NCI-H774 (cell line): ENCODE results near the gene CAPNS1.

Experiments used
- DNase-seq: peaks from one replicate; lab custom pipeline; 2025; lab: John Stamatoyannopoulos, UW

The CAPNS1 gene

DNA sequence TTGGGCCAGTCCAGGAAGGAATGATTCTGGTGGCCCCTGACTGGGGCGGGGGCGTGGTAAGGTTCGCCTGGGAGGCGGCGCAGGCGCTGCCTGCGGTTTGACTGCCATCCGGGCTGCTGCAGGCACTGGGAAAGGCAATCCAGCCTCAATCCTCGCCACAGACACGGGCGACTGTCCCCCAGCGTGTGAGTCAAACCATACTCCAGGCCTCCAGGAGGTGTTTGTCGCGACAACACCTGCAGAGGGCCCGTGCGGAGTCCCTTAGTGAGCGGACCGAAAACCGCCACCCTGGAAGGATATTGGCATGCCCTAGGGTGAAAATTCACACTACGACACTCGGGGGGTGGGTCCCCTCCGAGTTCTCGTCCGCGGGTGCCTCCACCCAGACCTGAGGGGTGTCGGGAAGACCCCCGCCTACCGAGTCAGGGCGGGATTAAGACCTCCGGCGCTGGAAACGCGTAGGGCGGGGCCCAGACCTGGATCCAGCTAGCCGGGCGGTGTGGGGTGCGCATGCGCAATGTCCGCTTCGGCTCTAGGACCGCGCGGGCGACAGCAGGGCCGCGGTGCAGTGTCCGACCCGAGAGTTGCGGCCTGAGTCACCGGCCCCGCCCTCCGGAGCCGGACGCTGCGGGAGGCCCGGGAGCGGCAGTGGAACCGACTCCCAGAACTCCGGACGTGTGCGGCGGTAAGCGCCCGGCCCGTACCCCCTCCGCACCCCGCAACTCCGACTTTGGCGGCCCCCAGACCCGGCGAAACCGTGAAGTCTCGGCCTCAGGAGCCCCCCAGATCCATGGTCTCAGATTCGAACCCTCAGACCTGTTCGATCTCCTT is at the start of gene CAPNS1:
CAPNS1 (plus strand) TSS at position 594 of the 831 bp plus-strand sequence. CDS start 946 bp downstream, outside the sequence.
- peak; percentile 94 for DNase-seq

DNA sequence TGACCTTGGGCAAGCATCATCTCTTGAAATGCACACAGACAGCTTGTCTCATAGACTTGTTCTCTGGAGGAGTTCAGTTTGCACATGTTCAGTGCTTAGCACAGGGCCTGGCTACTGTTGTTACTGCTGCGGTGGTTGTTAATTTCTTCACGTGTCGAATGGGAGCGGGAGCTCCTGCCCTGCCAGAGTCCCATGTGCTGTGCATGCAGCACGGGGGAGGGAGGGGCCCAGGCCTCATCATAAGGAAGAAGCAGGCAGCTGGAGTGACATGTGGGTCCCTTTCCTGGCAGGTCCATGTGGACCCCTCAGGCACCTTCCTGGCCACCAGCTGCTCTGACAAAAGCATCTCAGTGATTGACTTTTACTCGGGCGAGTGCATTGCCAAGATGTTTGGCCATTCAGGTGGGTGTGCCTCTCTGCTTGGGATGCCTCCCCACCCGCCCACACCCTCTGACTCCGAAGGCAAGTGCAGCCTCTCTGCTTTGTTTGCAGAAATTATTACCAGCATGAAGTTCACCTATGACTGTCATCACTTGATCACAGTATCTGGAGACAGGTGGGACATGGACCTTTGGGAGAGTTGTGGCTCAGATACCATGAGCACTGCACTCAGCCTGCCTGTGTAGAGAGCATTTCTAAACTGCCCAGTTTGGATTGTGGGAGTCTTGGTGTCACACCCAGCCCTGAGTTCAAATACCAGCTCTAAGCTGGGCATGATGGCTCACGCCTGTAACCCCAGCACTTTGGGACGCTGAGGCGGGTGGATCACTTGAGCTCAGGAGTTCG is 48.8 kb upstream of the CAPNS1 start:
- no peak for DNase-seq

DNA sequence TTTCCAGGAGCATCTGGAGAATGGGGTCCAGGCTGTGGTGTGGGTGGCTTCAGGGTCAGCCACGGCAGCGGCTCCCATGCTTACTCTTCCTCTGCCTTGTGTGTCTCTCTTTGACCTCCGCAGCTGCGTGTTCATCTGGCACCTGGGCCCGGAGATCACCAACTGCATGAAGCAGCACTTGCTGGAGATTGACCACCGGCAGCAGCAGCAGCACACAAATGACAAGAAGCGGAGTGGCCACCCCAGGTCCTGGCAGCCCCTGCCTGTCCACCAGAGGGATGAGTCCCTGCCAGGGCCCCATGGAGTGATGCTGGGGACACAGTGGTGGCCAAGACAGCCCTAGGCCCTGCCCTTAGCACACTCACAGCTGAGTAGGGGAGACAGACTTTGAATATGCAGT is 47.3 kb upstream of the CAPNS1 start:
- no peak for DNase-seq

DNA sequence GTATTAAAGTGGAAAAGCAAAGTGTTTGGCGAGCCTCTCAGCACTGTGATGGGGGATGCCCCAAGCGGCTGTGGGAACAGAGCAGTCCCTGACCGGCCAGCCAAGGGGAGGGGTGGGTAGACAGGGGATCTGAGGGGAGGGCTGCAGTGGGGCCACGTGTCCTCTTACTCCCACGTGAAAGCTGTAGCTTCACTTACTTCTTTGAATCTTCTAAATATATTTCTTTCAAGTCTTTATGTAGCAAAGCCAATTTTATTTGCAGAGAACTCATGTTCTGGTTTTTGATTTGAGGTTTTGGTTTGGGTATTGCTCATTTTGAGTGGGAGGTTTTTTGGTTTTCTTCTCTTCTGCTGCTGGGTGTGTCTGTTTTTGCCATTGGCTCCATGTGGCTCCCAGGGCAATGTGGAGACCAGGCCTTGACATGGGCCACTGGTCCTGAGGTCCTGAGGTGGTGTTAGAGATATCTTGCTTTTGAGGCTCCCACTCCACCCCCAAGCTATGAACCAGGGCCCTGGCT is 46.7 kb upstream of the CAPNS1 start:
- DNase-seq: no peak

DNA sequence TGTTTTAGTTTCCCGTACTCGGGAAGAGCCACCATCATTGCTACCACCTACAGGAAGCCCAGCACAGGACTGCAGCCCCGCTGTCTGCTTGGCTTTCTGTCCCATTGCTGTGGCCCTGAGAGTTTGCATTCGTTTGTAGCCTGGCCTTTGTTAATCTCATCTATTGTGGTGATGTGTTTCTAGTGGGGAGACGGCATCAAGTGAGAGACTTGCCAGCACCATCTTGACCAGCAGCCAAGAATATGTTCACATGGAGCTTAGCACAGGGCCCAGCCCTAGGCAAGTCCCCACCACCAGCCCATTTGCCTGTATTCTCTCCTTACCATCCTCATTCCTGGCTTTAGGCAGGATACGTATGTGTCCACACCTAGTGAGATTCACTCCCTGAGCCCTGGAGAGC is 46.2 kb upstream of the CAPNS1 start:
- no peak for DNase-seq

DNA sequence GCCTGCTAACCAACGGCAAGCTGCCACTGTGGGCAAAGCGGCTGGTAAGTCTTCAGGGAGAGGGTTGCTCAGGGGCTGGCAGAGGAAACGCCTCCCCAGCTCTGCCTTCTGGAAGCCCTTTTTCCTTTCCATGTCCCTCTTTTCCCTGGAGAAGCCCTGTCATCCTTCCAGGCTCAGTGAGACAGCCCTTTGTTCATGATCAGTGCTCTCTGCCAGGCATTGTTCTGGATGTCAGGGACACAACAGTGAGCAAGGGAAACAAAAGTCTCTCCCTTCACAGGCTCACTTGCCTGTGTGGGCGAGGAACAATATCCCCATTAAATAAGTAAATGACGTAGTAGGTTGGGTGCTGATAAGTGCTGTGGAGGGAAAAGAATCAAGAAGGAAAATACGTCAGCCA is 42.8 kb upstream of the CAPNS1 start:
- DNase-seq: no peak

DNA sequence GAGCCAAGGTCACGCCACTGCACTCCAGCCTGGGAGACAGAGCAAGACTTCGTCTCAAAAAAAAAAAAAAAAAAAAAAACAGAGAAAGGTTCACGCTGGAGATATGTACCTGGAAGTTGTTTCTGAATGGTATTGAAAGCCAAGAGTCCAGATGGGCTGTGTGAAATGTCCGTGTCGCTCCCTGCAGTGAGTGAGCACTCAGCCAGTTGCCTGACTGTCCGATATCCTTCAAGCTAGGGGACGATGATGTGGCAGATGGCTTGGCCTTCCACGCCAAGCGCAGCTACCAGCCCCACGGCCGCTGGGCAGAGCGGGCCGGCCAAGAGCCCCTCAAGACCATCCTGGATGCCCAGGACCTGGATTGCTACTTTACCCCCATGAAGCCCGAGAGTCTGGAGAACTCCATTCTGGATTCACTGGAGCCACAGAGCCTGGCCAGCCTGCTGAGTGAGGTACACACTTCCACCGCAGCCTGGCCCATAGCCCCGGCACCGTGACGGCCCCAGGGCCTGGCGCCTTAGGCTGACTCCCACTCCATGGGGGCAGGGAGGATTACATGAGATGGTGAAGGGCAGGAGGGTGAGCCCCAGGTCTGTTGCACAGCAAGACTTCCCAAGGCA is 40.6 kb upstream of the CAPNS1 start:
- DNase-seq: no peak

DNA sequence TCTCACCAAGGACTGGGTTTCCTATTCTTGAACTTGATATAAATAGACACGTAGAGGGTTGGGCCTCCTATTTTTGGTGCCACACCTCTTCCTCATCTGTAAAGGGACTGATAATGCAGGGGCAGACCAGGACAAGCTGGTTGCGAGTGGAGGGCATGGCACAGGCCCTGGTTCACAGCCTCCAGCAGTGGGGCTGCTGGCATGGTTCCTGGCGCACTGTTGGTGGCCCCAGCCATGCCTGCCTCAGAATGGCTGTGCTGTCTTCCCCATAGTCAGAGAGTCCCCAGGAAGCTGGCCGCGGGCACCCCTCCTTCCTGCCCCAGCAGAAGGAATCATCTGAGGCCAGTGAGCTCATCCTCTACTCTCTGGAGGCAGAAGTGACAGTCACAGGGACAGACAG is 39.4 kb upstream of the CAPNS1 start:
- DNase-seq: no peak

DNA sequence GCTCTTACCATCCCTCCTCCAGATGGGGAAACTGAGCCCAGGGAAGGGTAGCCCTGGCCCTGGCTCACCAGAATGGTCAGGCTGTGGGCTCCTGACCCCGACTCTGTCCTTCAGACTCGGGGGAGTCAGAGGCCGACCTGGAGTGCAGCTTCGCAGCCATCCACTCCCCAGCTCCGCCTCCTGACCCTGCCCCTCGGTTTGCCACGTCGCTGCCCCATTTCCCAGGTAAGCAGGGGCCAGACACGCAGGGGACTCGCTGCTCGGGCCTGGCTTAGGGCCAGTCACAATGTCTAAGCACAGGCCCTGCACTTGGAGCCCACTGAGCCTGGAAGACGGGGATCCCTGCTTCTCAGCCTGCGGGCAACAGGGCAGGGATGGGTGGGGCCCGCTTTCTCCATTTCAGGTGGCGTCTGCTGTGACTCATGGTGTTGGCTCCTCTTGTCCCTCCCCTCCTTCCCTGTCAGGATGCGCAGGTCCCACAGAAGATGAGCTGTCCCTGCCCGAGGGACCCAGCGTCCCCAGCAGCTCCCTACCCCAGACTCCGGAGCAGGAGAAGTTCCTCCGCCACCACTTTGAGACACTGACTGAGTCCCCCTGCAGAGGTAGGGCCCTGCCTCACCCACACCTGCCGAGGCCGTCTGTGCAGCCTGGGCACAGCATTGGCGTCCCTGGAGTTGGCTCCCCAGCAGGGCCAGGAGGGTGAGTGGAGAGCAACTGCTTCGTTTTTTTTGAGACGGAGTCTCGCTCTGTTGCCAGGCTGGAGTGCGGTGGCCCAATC is 38.1 kb upstream of the CAPNS1 start:
- no peak for DNase-seq

DNA sequence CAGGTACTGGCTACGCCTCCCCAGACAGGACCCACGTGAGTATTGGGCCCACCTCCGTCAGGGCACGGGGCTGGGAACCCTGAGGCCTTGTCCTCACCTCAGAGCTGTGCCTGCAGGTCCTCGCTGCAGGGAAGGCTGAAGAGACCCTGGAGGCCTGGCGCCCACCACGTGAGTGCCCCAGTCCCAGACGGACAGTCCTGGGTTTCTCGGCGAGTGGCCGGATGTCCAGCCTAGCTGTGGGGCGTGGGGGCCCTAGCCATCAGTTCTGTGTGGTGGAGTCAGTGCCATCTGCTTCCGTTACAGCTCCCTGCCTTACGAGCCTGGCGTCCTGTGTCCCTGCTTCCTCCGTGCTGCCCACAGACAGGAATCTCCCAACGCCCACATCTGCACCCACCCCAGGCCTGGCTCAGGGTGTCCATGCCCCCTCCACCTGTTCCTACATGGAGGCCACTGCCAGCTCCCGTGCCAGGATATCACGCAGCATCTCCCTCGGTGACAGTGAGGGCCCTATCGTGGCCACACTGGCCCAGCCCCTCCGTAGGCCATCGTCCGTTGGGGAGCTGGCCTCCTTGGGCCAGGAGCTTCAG is 36.7 kb upstream of the CAPNS1 start:
- DNase-seq: no peak

DNA sequence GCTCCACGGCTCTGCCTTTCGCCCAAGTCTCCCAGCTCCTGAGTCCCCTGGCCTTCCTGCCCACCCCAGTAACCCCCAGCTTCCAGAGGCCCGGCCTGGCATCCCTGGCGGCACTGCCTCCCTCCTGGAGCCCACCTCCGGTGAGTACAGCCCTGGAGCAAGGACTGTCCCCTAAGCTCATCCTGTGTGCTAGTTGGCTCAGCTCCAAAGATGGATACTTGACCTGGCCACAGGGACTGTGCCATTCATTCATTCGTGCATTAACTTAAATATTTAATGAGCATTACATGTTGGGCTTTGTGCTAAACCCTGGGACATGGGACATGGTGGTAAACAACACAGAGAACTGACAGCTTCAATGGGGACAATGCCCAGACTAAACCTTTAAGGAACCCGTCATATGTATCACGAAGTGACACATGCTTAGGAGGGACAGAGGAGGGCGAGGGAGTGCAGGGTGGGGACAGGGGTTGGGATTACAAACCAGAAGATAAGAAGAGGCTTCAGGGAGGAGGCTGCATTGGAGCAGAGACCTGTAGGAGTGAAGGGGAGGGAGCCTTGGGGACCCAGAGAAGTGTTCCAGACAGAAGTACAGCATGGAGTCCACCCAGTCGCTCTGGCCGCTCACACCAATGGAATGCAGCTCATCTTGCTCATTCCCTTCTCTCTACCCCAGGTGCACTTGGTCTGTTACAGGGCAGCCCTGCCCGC is 35.9 kb upstream of the CAPNS1 start:
- no peak for DNase-seq

DNA sequence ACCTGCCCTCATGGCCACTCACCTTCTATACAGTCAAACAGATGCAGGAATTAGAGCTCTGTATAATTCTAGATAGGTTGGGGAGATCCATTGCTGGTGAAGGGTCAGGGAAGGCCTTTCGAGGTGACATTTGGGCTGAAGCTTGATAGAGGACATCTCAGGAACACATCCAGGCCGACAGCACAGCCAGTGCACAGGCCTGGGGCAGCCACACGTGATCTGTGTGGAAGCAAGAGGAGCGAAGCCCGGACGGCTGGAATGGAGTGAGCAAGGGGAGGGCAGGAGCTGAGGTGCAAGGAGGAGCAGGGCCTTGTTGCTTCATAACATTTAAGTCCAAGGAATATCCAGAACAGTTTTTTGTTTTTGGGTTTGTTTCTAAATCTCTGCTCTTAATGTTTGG is 33.4 kb upstream of the CAPNS1 start:
- no peak for DNase-seq

DNA sequence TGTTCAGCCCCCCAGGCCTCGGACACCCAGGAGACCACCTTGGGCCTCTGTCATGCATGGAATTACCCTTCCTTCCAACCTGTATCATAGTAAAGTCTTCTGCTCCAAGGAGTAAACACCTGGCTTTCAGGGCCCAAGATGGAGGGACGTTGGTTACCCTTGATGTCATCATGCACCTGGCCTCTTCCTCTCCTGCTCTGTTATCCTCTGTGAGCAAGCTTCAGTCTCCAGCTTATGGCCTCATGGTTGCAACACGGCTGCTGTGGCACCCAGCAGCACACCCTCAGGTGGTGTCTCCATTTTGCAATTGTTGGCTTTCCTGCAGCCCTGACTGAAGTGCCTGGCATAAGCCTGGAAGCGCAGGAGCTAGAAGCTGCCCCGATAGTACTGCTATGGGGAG is 32.9 kb upstream of the CAPNS1 start:
- DNase-seq: no peak

DNA sequence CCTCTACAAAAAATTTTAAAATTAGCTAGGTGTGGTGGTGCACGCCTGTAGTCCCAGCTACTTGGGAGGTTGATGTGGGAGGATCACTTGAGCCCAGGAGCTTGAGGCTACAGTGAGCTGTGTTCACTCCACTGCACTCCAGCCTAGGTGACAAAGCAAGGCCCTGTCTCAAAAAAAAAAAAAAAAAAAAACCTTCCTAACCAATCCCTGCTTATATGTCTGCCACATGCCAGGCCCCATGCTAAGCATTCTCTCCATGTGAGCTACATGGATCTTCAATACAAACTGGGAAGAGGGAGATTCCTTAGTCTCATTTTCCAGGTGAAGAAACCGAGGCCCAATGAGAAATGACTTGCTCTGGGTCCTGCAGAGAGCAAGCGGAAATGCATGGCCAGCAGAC is 31.2 kb upstream of the CAPNS1 start:
- DNase-seq: no peak

DNA sequence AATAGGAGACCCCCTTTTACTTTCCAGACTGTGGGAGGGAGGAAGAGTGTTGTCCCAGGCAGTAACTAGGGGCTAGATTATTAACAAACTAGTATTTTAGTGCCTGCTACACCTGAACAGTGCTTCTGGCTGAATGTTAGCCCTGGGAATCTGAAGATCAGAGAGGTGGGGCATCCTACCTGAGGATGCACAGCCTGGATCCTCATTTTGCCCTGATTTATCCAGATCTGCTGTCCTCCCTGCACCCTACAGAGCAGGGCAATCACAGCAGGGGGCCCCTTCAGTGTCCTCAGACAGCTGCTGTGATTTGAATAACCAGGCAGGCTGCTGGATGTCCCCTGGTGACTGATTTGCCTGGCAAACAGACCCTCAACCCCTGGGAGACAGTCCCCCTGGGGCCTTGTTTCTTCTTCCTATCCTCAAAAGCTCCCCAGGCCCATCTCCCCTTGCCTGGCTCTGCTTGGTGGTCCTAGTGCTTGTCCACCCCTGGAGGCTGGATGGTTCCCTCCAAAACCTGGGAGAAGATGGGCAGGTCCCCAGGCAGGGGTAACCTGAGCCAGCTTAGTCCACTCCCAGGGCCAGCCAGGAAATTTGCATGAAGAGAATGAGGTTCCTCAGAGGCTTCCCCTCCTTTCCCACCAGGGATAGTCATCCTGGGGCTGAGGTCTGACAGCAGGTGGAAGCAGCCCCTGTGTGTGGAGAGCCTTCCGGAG is 29.2 kb upstream of the CAPNS1 start, which contains the start of gene OVOL3:
OVOL3 (plus strand) TSS at position 657 of the 713 bp plus-strand sequence. CDS start 60 bp downstream, outside the sequence.
- DNase-seq: no peak

DNA sequence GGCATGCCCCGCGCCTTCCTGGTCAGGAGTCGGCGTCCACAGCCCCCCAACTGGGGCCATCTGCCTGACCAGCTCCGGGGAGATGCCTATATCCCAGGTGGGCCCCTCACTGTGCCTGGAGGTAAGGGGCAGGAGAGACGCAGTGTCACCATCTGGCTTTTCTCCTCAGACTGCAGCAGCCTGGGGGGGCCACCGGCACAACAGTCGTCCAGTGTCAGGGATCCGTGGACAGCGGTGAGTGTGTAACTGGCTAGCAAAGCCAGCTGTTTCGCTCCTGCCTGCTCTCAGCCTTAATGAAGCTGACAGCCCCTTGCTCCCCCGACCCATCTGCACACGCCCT is 28.7 kb upstream of the CAPNS1 start:
- no peak for DNase-seq

DNA sequence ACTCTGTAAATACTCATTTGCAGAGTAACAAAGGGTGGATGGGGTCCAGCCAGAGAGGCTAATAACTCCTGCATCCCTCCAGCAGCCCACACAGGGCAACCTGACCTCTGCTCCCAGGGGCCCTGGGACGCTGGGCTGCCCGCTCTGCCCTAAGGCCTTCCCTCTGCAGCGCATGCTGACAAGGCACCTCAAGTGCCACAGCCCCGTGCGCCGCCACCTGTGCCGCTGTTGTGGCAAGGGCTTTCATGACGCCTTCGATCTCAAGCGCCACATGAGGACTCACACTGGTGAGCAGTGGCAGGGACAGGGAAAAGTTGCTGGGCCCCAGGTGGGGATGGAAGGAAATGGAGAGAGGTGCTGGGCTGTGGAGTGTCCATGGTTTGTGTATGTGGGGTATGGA is 27.2 kb upstream of the CAPNS1 start:
- DNase-seq: no peak

DNA sequence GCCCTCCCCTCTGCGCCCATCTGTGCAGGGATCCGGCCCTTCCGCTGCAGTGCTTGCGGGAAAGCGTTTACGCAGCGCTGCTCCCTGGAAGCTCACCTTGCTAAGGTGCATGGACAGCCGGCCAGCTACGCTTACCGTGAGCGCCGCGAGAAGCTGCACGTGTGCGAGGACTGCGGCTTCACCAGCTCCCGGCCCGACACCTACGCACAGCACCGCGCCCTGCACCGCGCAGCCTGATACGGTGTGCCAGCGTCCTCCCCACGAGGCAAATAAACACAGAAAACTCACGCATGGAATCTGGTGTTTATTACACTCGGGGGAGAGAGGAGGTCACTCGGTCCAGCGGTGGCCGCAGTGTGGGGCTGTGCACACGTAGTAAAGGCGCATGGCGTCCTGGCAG is 26.4 kb upstream of the CAPNS1 start:
- no peak for DNase-seq

DNA sequence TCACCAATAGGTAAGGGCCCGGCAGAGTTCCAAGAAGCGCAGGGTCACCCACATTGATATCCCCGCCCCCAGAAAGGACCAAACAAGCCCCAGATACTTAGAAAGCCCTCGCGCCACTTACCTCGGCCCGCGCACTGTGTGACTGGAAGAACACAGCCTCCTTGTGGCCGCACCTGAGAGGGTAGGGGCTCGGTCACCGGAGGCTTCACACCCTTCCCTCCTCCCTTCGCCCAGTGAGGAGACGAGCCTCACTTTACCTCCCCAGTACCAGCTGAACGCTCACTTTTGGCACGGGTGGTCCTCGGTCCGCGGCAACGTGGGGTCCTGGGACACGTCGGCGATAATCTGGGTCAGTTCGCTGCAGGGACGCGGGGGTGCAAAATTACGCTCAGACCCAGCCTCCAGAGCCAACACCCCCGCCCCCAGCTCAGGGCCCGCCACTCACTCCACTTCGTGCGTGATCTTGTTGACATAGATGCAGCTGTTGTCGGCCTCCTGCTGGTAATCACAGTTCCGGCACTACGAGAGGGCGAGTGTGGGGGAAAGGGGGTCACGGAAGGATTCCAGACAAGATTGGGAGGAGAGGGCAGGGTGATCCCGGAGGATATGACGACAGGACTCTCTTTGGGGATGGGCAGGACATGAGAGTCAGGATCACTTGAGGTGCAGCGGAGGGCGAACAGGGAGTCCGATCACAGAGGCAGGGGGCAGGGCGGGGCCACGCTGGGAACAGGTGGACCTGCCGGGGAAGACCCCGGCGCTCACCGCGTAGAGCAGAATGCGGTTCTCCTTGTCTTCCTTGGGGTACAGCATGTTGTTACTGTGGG is 25.8 kb upstream of the CAPNS1 start:
- no peak for DNase-seq
